H1 (cell line): ENCODE measurements around the gene NEU4. TPM values are rescaled to one million over a fixed set of nuclear protein-coding genes. Genes with fewer than 3 reads are reported as not detected.
"Not testable (repeated sequence)": the region's sequence is repeated elsewhere in the genome, so short reads cannot be mapped to it uniquely, and the experiment has no call there.

Experiments used
- CTCF ChIA-PET: fragments of 300-600 bp; sonication (Branson Sonifier 250); formaldehyde crosslinking; loops from one replicate; lab custom pipeline; 2021; ENCODE audit not compliant: partially characterized antibody; lab: Charles Lee
- POLR2A ChIA-PET: fragments of 300-600 bp; sonication (Branson Sonifier 250); formaldehyde crosslinking; loops from one replicate; lab custom pipeline; 2021; ENCODE audit warnings: inconsistent platforms; ENCODE audit not compliant: partially characterized antibody; lab: Charles Lee
- DNase-seq, 2 experiments: peaks; one replicate each; pipeline versions ENCODE4 v3.0.0 to v3.0.0-alpha.2; 2010 to 2022; ENCODE audit warnings: low spot score in 2 of 2, low read depth in 1 of 2, mixed read lengths in 1 of 2
- FAIRE-seq: peaks from 2 replicates; lab custom pipeline; 2011; peaks lifted over from hg19 to GRCh38; lab: Jason Lieb, UNC
- H2AFZ ChIP-seq: 2 replicates; pipeline ENCODE4 v1.8.1; 2012; ENCODE audit warnings: low read length, inconsistent platforms
- H2AK5ac ChIP-seq: 2 replicates; pipeline ENCODE4 v1.6.1; 2013; ENCODE audit warnings: low read depth, low read length
- H2BK120ac ChIP-seq: replicated peaks from 2 replicates; pipeline ENCODE3; 2013; ENCODE audit warnings: low read depth, low read length, inconsistent platforms
- H2BK12ac ChIP-seq: 2 replicates; pipeline ENCODE4 v1.6.1; 2013; ENCODE audit warnings: low read depth, low read length
- H2BK15ac ChIP-seq: 2 replicates; pipeline ENCODE4 v1.6.1; 2013; ENCODE audit warnings: low read length
- H2BK20ac ChIP-seq: 2 replicates; pipeline ENCODE4 v1.6.1; 2013; ENCODE audit warnings: low read length
- H2BK5ac ChIP-seq: 2 replicates; pipeline ENCODE4 v1.6.1; 2013; ENCODE audit warnings: low read depth, low read length
- H3K14ac ChIP-seq: 2 replicates; pipeline ENCODE4 v1.6.1; 2013; ENCODE audit warnings: inconsistent platforms; ENCODE audit not compliant: insufficient read length
- H3K18ac ChIP-seq: 2 replicates; pipeline ENCODE4 v1.6.1; 2013; ENCODE audit warnings: low read length; ENCODE audit errors: extremely low read depth
- H3K23ac ChIP-seq: 2 replicates; pipeline ENCODE4 v1.6.1; 2013; ENCODE audit warnings: inconsistent platforms; ENCODE audit not compliant: insufficient read length
- H3K23me2 ChIP-seq: 2 replicates; pipeline ENCODE4 v1.6.1; 2013; ENCODE audit warnings: low read depth, low read length
- H3K27ac ChIP-seq: 2 replicates; pipeline ENCODE4 v1.6.1; 2011; ENCODE audit warnings: low read depth, low read length, inconsistent platforms
- H3K27me3 ChIP-seq, 4 experiments: replicated peaks in 1 of 4; 1 replicate in 1 of 4; 2 replicates in 3 of 4; pipeline versions ENCODE4 v1.6.1 to v1.8.1; 2011 to 2013; ENCODE audit warnings: low read length in 3 of 4, mild to moderate bottlenecking in 3 of 4, inconsistent platforms in 2 of 4, mixed read lengths in 2 of 4, moderate library complexity in 1 of 4; ENCODE audit not compliant: control insufficient read depth in 3 of 4, insufficient read depth in 3 of 4; ENCODE audit errors: extremely low read depth in 1 of 4
- H3K36me3 ChIP-seq, 4 experiments: 2 replicates each; pipeline versions ENCODE4 v1.6.1 to v1.8.1; 2011 to 2013; ENCODE audit warnings: mild to moderate bottlenecking in 4 of 4, low read length in 3 of 4, moderate library complexity in 2 of 4, control low read depth in 1 of 4, inconsistent platforms in 1 of 4; ENCODE audit not compliant: insufficient read depth in 4 of 4, control insufficient read depth in 2 of 4
- H3K4ac ChIP-seq: replicated peaks from 2 replicates; pipeline ENCODE3; 2013; ENCODE audit warnings: low read length, low read depth, mixed read lengths, inconsistent platforms; ENCODE audit not compliant: insufficient read length
- H3K4me1 ChIP-seq, 4 experiments: replicated peaks in 1 of 4; 1 replicate in 1 of 4; 2 replicates in 3 of 4; pipeline versions ENCODE4 v1.6.1 to v1.8.1; 2011 to 2013; ENCODE audit warnings: low read length in 3 of 4, inconsistent platforms in 2 of 4, mixed read lengths in 1 of 4; ENCODE audit not compliant: insufficient read depth in 4 of 4, control insufficient read depth in 3 of 4
- H3K4me2 ChIP-seq, 2 experiments: 2 replicates each; pipeline versions ENCODE4 v1.6.1 to v1.8.1; 2011 to 2013; ENCODE audit warnings: low read depth in 2 of 2, low read length in 2 of 2, control low read depth in 1 of 2, inconsistent platforms in 1 of 2, mild to moderate bottlenecking in 1 of 2; ENCODE audit not compliant: insufficient read depth in 1 of 2
- H3K4me3 ChIP-seq, 4 experiments: fragments of 200-600, 300-600 bp in 1 of 4; sonication (generic), shearing (Covaris generic), sonication (Bioruptor Twin) in 1 of 4; 2 replicates each; pipeline versions ENCODE4 v1.5.1 to v1.8.1; 2011 to 2016; ENCODE audit warnings: low read length in 4 of 4, low read depth in 3 of 4, control low read depth in 2 of 4, inconsistent platforms in 2 of 4, mild to moderate bottlenecking in 2 of 4, mixed read lengths in 1 of 4, moderate library complexity in 1 of 4; ENCODE audit not compliant: insufficient read depth in 2 of 4; ENCODE audit errors: extremely low read depth in 1 of 4
- H3K56ac ChIP-seq: replicated peaks from 2 replicates; pipeline ENCODE3; 2013; ENCODE audit warnings: low read depth, mild to moderate bottlenecking, mixed read lengths, low read length, inconsistent platforms; ENCODE audit not compliant: insufficient read length
- H3K79me1 ChIP-seq: 2 replicates; pipeline ENCODE4 v1.6.1; 2013; ENCODE audit warnings: low read depth, low read length, control low read depth
- H3K79me2 ChIP-seq, 2 experiments: 2 replicates each; pipeline versions ENCODE4 v1.6.1 to v1.8.1; 2012 to 2013; ENCODE audit warnings: low read length in 2 of 2, mild to moderate bottlenecking in 2 of 2, inconsistent platforms in 1 of 2; ENCODE audit not compliant: insufficient read depth in 2 of 2, control insufficient read depth in 1 of 2
- H3K9ac ChIP-seq, 4 experiments: replicated peaks in 1 of 4; 1 replicate in 1 of 4; 2 replicates in 3 of 4; pipeline versions ENCODE4 v1.6.1 to v1.8.1; 2011 to 2013; ENCODE audit warnings: low read depth in 3 of 4, low read length in 3 of 4, control low read depth in 2 of 4, mild to moderate bottlenecking in 2 of 4, moderate library complexity in 2 of 4, inconsistent platforms in 1 of 4; ENCODE audit errors: extremely low read depth in 1 of 4
- H3K9me3 ChIP-seq, 2 experiments: 2 replicates each; pipeline versions ENCODE4 v1.6.1 to v1.8.1; 2012 to 2013; ENCODE audit warnings: mild to moderate bottlenecking in 2 of 2, moderate library complexity in 2 of 2, control low read depth in 1 of 2, inconsistent platforms in 1 of 2, low read depth in 1 of 2, low read length in 1 of 2, mixed read lengths in 1 of 2; ENCODE audit not compliant: insufficient read depth in 2 of 2
- H4K20me1 ChIP-seq, 2 experiments: replicated peaks in 1 of 2; 2 replicates each; pipeline versions ENCODE3 to v1.8.1; 2011 to 2013; ENCODE audit warnings: inconsistent platforms in 2 of 2, low read length in 2 of 2, mild to moderate bottlenecking in 1 of 2; ENCODE audit not compliant: insufficient read depth in 2 of 2, control insufficient read depth in 1 of 2
- H4K5ac ChIP-seq: 2 replicates; pipeline ENCODE4 v1.6.1; 2013; ENCODE audit warnings: low read length, low read depth, mixed read lengths, inconsistent platforms; ENCODE audit not compliant: insufficient read length
- H4K8ac ChIP-seq: 2 replicates; pipeline ENCODE4 v1.8.0; 2013; ENCODE audit warnings: mild to moderate bottlenecking, moderate library complexity, low read length, inconsistent platforms; ENCODE audit not compliant: insufficient read depth; ENCODE audit errors: extremely low read depth
- H4K91ac ChIP-seq: replicated peaks from 2 replicates; pipeline ENCODE3; 2013; ENCODE audit warnings: low read length, mixed read lengths, inconsistent platforms; ENCODE audit not compliant: insufficient read length
- WGBS, 2 experiments: shearing (Covaris generic) in 1 of 2; methylation state at CpG; one replicate each; pipeline versions ENCODE4 v1.1.6 to v1.1.7; 2013 to 2015; ENCODE audit warnings: low lambda C conversion rate in 2 of 2, mixed read lengths in 2 of 2, inconsistent platforms in 1 of 2, low coverage in 1 of 2, missing lambda C conversion rate in 1 of 2; ENCODE audit not compliant: insufficient replicate concordance in 2 of 2, insufficient coverage in 1 of 2, insufficient read length in 1 of 2; ENCODE audit errors: extremely low coverage in 1 of 2, missing lambda C conversion rate in 1 of 2; 5-methylcytosine and 5-hydroxymethylcytosine counted together
- polyA plus RNA-seq, 7 experiments: library from polyadenylated mRNA; depleted of rRNA in 3 of 7; stranded (reverse) in 5 of 7; unstranded in 2 of 7; fragments of >200 nt in 5 of 7; fragments of 200-250 nt in 2 of 7; gene quantifications; 1 replicate in 5 of 7; 2 replicates in 1 of 7; 4 replicates in 1 of 7; pipeline versions ENCODE4 v1.2.1 to v1.2.3, GENCODE V29; 2011 to 2013; ENCODE audit warnings: missing spikeins in 2 of 7, mixed read lengths in 2 of 7
- total RNA-seq: library from RNA; stranded (reverse); fragmentation: NEBNext Ultra II Directional; extraction: Animal tissue kit (Norgen Biotek cat#: 25700); gene quantifications from 2 replicates; pipeline ENCODE4 v1.2.1, GENCODE V29; 2021

NEU4 gene
- total and polyA plus RNA-seq, 2 of the 8 experiments (the other 6 are each of a cell fraction or from before 2014, with no cell fraction given) = 0.32 to 0.50 TPM

- H4K91ac ChIP-seq, H4K8ac ChIP-seq, H2BK12ac ChIP-seq, H2AK5ac ChIP-seq, DNase-seq, FAIRE-seq, H3K79me2 ChIP-seq, H2BK5ac ChIP-seq, H3K27me3 ChIP-seq, H3K36me3 ChIP-seq, H3K23ac ChIP-seq, H3K18ac ChIP-seq, H3K23me2 ChIP-seq, H2AFZ ChIP-seq, H2BK120ac ChIP-seq, H3K14ac ChIP-seq, H3K56ac ChIP-seq, H3K4ac ChIP-seq, H3K27ac ChIP-seq, POLR2A ChIA-PET, H3K4me1 ChIP-seq, H3K9me3 ChIP-seq, H3K79me1 ChIP-seq, H2BK20ac ChIP-seq, H2BK15ac ChIP-seq, H3K4me3 ChIP-seq, CTCF ChIA-PET, H3K9ac ChIP-seq, H4K5ac ChIP-seq, H4K20me1 ChIP-seq, H3K4me2 ChIP-seq: not testable (repeated sequence)
- 94% methylated on average over 9 of the region's 10 CpGs; no CpG with 5 or more reads in 1 of the 2 experiments for WGBS, 2 experiments
Measured at GRCh38 chr2:241817821-241818215, 8.8 kb downstream of the NEU4 start.
